ENCODE data around the gene SLC25A27. TPM values are rescaled to one million over a fixed set of nuclear protein-coding genes. Genes with fewer than 3 reads are reported as not detected.

SLC25A27 gene
- 0.54 TPM for total RNA-seq
- under 1 TPM in 1 of 4 donors, not detected in 3; 0.15 TPM for polyA plus RNA-seq

- DNase-seq (peak; percentile 51 to 82 (median 63)), ATAC-seq (ENCODE audit: low read depth in 2 of 2) (peak; percentile 93 to 94)
- Histone ChIP-seq H3K36me3 (ENCODE audit: control insufficient read depth, insufficient read depth, low read length) (no peaks in the 10 kb centered on the region), H3K4me3 (ENCODE audit: low read depth, low read length) (peak within 1 kb of the TSS; percentile 56), H3K4me1 (ENCODE audit: control insufficient read depth, insufficient read depth, low read length, poor library complexity, severe bottlenecking) (peaks cover 15% of the 10 kb centered on the region), H3K27me3 (ENCODE audit: control insufficient read depth, insufficient read depth, low read length) (peaks cover 14% of the 10 kb centered on the region), H3K27ac (ENCODE audit: insufficient read depth, low read length, poor library complexity, severe bottlenecking) (no peak within 1 kb of the TSS), H3K9me3 (ENCODE audit: control insufficient read depth in 2 of 2, low read length in 2 of 2) (no peaks in the 10 kb centered on the region)
- Mint-ChIP-seq H3K9me3 (peaks cover 0 to 5% (median 0%) of the 10 kb centered on the region in 7 donors), H3K4me3 (peak within 1 kb of the TSS; percentile 85 to 92 (median 88)), H3K4me1 (peaks cover 5 to 16% (median 13%) of the 10 kb centered on the region in 4 donors), H3K36me3 (no peaks in the 10 kb centered on the region), H3K27ac (peak within 1 kb of the TSS in 1 of 3 donors; percentile 32), H3K27me3 (peaks cover 53% of the 10 kb centered on the region)
Observed at GRCh38 chr6:46652603-46653438, at the start of gene SLC25A27, which contains the start of gene CYP39A1. SLC25A27 (plus strand) TSS chr6:46652975; CDS start chr6:46653193, 218 bp downstream. CYP39A1 (minus strand) TSS chr6:46652818; CDS start chr6:46652582, 236 bp downstream.

DNA sequence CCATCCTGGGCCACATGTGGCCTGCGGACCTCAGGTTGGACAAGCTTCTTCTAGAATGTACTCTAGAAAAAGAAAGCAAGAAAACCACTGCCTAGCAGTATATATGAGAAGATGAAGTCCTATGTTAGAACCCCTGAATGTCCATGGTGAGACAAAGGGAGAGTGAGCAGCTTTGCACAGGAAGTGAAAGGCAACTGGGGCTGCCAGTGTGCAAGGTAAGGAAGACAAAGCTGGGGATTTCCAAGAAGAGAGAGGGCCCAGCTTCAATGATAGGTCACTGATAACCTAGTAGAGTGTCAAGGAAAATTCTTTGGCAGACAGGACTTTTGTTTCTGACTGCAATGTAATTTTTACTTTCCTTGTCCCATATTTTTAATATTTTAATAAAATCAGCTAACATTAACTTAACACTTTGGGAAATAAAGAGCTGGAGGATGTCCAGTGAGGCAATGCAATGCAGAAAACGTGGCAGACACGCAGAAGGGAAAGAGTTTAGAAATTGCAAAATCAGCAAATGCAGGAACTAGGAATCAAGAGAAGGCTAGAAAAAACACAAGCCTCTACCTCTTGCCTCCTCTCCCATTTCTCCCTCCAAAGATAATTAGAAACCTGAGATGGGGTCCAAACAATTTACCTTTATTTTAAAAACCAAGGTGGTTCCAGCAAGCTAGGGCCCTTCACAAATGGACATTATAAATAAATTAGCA is 47.5 kb upstream of the SLC25A27 start:
- H3K27me3 ChIP-seq (ENCODE audit: control insufficient read depth, insufficient read depth, low read length): no peaks in the 10 kb centered on the region
- H3K27ac ChIP-seq (ENCODE audit: insufficient read depth, low read length, poor library complexity, severe bottlenecking): no peak overlapping the region
- DNase-seq (no peak), ATAC-seq (ENCODE audit: low read depth in 2 of 2) (no peak)
- Mint-ChIP-seq H3K9me3 (peaks cover 0 to 1% (median 0%) of the 10 kb centered on the region in 7 donors), H3K36me3 (no peaks in the 10 kb centered on the region), H3K27ac (no peak overlapping the region), H3K27me3 (no peaks in the 10 kb centered on the region), H3K4me1 (no peaks in the 10 kb centered on the region), H3K4me3 (no peak overlapping the region)
- no peak overlapping the region for H3K4me3 ChIP-seq (ENCODE audit: low read depth, low read length)
- no peaks in the 10 kb centered on the region for H3K36me3 ChIP-seq (ENCODE audit: control insufficient read depth, insufficient read depth, low read length)
- no peaks in the 10 kb centered on the region for H3K9me3 ChIP-seq (ENCODE audit: control insufficient read depth in 2 of 2, low read length in 2 of 2)
- no peaks in the 10 kb centered on the region for H3K4me1 ChIP-seq (ENCODE audit: control insufficient read depth, insufficient read depth, low read length, poor library complexity, severe bottlenecking)

DNA sequence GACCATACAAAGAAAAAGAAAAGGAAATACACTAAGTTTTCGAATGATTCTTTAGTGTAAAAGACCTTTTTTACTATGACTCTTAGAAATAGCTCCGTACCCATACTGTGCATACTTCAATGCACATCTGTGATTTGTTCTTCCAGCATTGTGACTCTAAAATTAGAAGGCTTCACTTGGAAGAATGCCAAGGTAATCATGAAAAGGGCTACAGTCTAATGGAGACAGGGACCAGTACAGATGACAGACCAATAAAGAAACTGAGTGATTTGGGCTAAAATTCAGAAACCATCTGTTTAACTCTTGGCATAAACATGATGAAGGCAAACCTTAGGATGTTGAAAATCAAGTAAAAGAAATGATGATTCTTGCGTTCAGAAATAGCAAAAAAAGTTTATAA is 46.4 kb upstream of the SLC25A27 start:
- Histone ChIP-seq H3K9me3 (ENCODE audit: control insufficient read depth in 2 of 2, low read length in 2 of 2) (no peaks in the 10 kb centered on the region), H3K27me3 (ENCODE audit: control insufficient read depth, insufficient read depth, low read length) (no peaks in the 10 kb centered on the region), H3K4me1 (ENCODE audit: control insufficient read depth, insufficient read depth, low read length, poor library complexity, severe bottlenecking) (no peaks in the 10 kb centered on the region), H3K4me3 (ENCODE audit: low read depth, low read length) (no peak overlapping the region), H3K27ac (ENCODE audit: insufficient read depth, low read length, poor library complexity, severe bottlenecking) (no peak overlapping the region), H3K36me3 (ENCODE audit: control insufficient read depth, insufficient read depth, low read length) (no peaks in the 10 kb centered on the region)
- no peaks in the 10 kb centered on the region for H3K9me3 Mint-ChIP-seq
- no peak overlapping the region for H3K27ac Mint-ChIP-seq
- no peak for DNase-seq
- H3K4me1 Mint-ChIP-seq: no peaks in the 10 kb centered on the region
- H3K36me3 Mint-ChIP-seq: no peaks in the 10 kb centered on the region
- no peak for ATAC-seq (ENCODE audit: low read depth in 2 of 2)
- H3K4me3 Mint-ChIP-seq: no peak overlapping the region
- H3K27me3 Mint-ChIP-seq: no peaks in the 10 kb centered on the region

- Histone ChIP-seq H3K27me3 (ENCODE audit: control insufficient read depth, insufficient read depth, low read length) (peaks cover 3% of the 10 kb centered on the region), H3K36me3 (ENCODE audit: control insufficient read depth, insufficient read depth, low read length) (no peaks in the 10 kb centered on the region), H3K4me3 (ENCODE audit: low read depth, low read length) (no peak overlapping the region), H3K9me3 (ENCODE audit: control insufficient read depth in 2 of 2, low read length in 2 of 2) (no peaks in the 10 kb centered on the region), H3K27ac (ENCODE audit: insufficient read depth, low read length, poor library complexity, severe bottlenecking) (no peak overlapping the region), H3K4me1 (ENCODE audit: control insufficient read depth, insufficient read depth, low read length, poor library complexity, severe bottlenecking) (no peaks in the 10 kb centered on the region)
- Mint-ChIP-seq H3K9me3 (no peaks in the 10 kb centered on the region), H3K27me3 (no peaks in the 10 kb centered on the region), H3K36me3 (no peaks in the 10 kb centered on the region), H3K27ac (no peak overlapping the region), H3K4me3 (no peak overlapping the region), H3K4me1 (no peaks in the 10 kb centered on the region)
- DNase-seq: no peak
- ATAC-seq (ENCODE audit: low read depth in 2 of 2): no peak
Observed at GRCh38 chr6:46610862-46611553, 41.8 kb upstream of the SLC25A27 start.

DNA sequence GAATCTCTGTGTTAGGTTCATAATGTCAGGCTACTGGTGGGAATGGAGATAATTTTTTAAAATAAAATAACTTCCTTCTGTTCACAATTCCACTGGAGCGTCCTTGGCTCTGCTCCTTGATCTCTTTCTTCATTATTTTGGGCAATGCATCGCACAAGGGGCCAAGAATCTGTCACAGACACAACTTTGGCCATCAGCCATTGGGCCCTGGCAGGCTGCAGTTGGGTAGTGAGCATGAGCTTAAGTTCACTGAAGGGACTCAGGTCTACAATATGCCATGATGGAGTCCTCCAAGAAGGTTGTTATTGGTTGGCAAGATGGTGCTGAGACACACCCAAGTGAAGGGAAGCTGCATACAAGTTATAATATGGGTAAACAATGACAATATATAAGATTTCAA is 40.1 kb upstream of the SLC25A27 start:
- H3K4me3 Mint-ChIP-seq: no peak overlapping the region

GRCh38 chr6:46618726-46619125 is 34.0 kb upstream of the SLC25A27 start:
- ATAC-seq (ENCODE audit: low read depth in 2 of 2): no peak
- no peaks in the 10 kb centered on the region for H3K4me1 Mint-ChIP-seq
- no peak for DNase-seq
- H3K27ac Mint-ChIP-seq: no peak overlapping the region
- H3K9me3 Mint-ChIP-seq: no peaks in the 10 kb centered on the region
- Histone ChIP-seq H3K27me3 (ENCODE audit: control insufficient read depth, insufficient read depth, low read length) (peaks cover 3% of the 10 kb centered on the region), H3K36me3 (ENCODE audit: control insufficient read depth, insufficient read depth, low read length) (no peaks in the 10 kb centered on the region), H3K9me3 (ENCODE audit: control insufficient read depth in 2 of 2, low read length in 2 of 2) (no peaks in the 10 kb centered on the region), H3K27ac (ENCODE audit: insufficient read depth, low read length, poor library complexity, severe bottlenecking) (no peak overlapping the region), H3K4me1 (ENCODE audit: control insufficient read depth, insufficient read depth, low read length, poor library complexity, severe bottlenecking) (no peaks in the 10 kb centered on the region), H3K4me3 (ENCODE audit: low read depth, low read length) (no peak overlapping the region)
- H3K27me3 Mint-ChIP-seq: no peaks in the 10 kb centered on the region
- no peaks in the 10 kb centered on the region for H3K36me3 Mint-ChIP-seq
- no peak overlapping the region for H3K4me3 Mint-ChIP-seq

More for the DNA sequence above, 40.1 kb upstream of the SLC25A27 start:
- Histone ChIP-seq H3K9me3 (ENCODE audit: control insufficient read depth in 2 of 2, low read length in 2 of 2) (no peaks in the 10 kb centered on the region), H3K27me3 (ENCODE audit: control insufficient read depth, insufficient read depth, low read length) (peaks cover 3% of the 10 kb centered on the region), H3K27ac (ENCODE audit: insufficient read depth, low read length, poor library complexity, severe bottlenecking) (no peak overlapping the region), H3K36me3 (ENCODE audit: control insufficient read depth, insufficient read depth, low read length) (no peaks in the 10 kb centered on the region), H3K4me1 (ENCODE audit: control insufficient read depth, insufficient read depth, low read length, poor library complexity, severe bottlenecking) (no peaks in the 10 kb centered on the region), H3K4me3 (ENCODE audit: low read depth, low read length) (no peak overlapping the region)
- no peaks in the 10 kb centered on the region for H3K9me3 Mint-ChIP-seq
- ATAC-seq (ENCODE audit: low read depth in 2 of 2) (no peak), DNase-seq (no peak)
- no peaks in the 10 kb centered on the region for H3K36me3 Mint-ChIP-seq
- H3K27ac Mint-ChIP-seq: no peak overlapping the region
- no peaks in the 10 kb centered on the region for H3K4me1 Mint-ChIP-seq
- no peaks in the 10 kb centered on the region for H3K27me3 Mint-ChIP-seq

- no peak overlapping the region for H3K27ac Mint-ChIP-seq
- H3K4me1 Mint-ChIP-seq: peaks cover 0 to 8% (median 3%) of the 10 kb centered on the region in 4 donors
- H3K36me3 Mint-ChIP-seq: no peaks in the 10 kb centered on the region
- peak overlapping the region in 3 of 4 donors; percentile 29 to 63 (median 49) for H3K4me3 Mint-ChIP-seq
- no peak overlapping the region for H3K27ac ChIP-seq (ENCODE audit: insufficient read depth, low read length, poor library complexity, severe bottlenecking)
- peaks cover 6% of the 10 kb centered on the region for H3K27me3 Mint-ChIP-seq
- DNase-seq (peak in 2 of 3 donors; percentile 8 to 38), ATAC-seq (ENCODE audit: low read depth in 2 of 2) (no peak)
- peak overlapping the region; percentile 34 for H3K4me3 ChIP-seq (ENCODE audit: low read depth, low read length)
- no peaks in the 10 kb centered on the region for H3K36me3 ChIP-seq (ENCODE audit: control insufficient read depth, insufficient read depth, low read length)
- no peaks in the 10 kb centered on the region for H3K4me1 ChIP-seq (ENCODE audit: control insufficient read depth, insufficient read depth, low read length, poor library complexity, severe bottlenecking)
- H3K9me3 Mint-ChIP-seq: peaks cover 0 to 2% (median 0%) of the 10 kb centered on the region in 7 donors
- no peaks in the 10 kb centered on the region for H3K27me3 ChIP-seq (ENCODE audit: control insufficient read depth, insufficient read depth, low read length)
- H3K9me3 ChIP-seq (ENCODE audit: control insufficient read depth in 2 of 2, low read length in 2 of 2): no peaks in the 10 kb centered on the region
Observed at GRCh38 chr6:46626228-46626909, 26.4 kb upstream of the SLC25A27 start.
